Peyer's patch (tissue), 4 donors: ENCODE measurements around the gene PRG3. TPM values are rescaled to one million over a fixed set of nuclear protein-coding genes. Genes with fewer than 3 reads are reported as not detected.

Experiments used
- DNase-seq, 3 donors: peaks; one replicate each; pipeline ENCODE4 v3.0.0-alpha.2; 2017 to 2019
- H3K27ac ChIP-seq, 4 donors: fragments of 200-600 bp; sonication (generic); one replicate each; pipeline ENCODE4 v1.5.1; 2016 to 2019
- H3K27me3 ChIP-seq, 2 donors: fragments of 200-600 bp; sonication (generic); one replicate each; pipeline ENCODE4 v1.5.1; 2019
- H3K36me3 ChIP-seq, 3 donors: fragments of 200-600 bp; sonication (generic); one replicate each; pipeline ENCODE4 v1.5.1; 2016 to 2019
- H3K4me1 ChIP-seq, 4 donors: fragments of 200-600 bp; sonication (generic); one replicate each; pipeline ENCODE4 v1.5.1; 2016 to 2019
- H3K4me3 ChIP-seq, 4 donors: fragments of 200-600 bp; sonication (generic); 1 replicate in 3 of 4; 2 replicates in 1 of 4; pipeline ENCODE4 v1.5.1; 2016 to 2019; ENCODE audit warnings: mild to moderate bottlenecking in 1 of 4
- H3K9me3 ChIP-seq, 4 donors: fragments of 200-600 bp; sonication (generic); one replicate each; pipeline ENCODE4 v1.5.1; 2016 to 2019; ENCODE audit warnings: mild to moderate bottlenecking in 1 of 4
- POLR2A ChIP-seq, 2 donors: fragments of 450-650 bp; IDR thresholded peaks; one replicate each; pipeline ENCODE4 v1.5.1; 2017; ENCODE audit warnings: antibody characterized with exemption in 2 of 2, mild to moderate bottlenecking in 2 of 2, moderate library complexity in 2 of 2
- total RNA-seq, 4 donors: library from RNA; depleted of rRNA; stranded (reverse); fragments of >200 nt; gene quantifications; one replicate each; pipeline ENCODE4 v1.1.0, GENCODE V29; 2016
- TF ChIP-seq, protein P1 (sequence below), 6 experiments: fragments of 450-650 bp in 4 of 6; fragments of 200-600 bp in 2 of 6; sonication (generic) in 1 of 6; IDR thresholded peaks; one replicate each; pipeline ENCODE4 v1.5.1; 2017 to 2019; ENCODE audit warnings: antibody characterized with exemption in 6 of 6, mild to moderate bottlenecking in 3 of 6, moderate library complexity in 1 of 6

PRG3 gene
- total RNA-seq, 4 donors from 2014 or later: not detected

- Histone ChIP-seq H3K4me3 (no peak overlapping the region), H3K36me3 (no peaks in the 10 kb centered on the region), H3K4me1 (peaks cover 0 to 5% (median 0%) of the 10 kb centered on the region in 4 donors), H3K9me3 (no peaks in the 10 kb centered on the region), H3K27ac (no peak overlapping the region), H3K27me3 (no peaks in the 10 kb centered on the region)
- DNase-seq: no peak
- TF ChIP-seq, protein P1, sequence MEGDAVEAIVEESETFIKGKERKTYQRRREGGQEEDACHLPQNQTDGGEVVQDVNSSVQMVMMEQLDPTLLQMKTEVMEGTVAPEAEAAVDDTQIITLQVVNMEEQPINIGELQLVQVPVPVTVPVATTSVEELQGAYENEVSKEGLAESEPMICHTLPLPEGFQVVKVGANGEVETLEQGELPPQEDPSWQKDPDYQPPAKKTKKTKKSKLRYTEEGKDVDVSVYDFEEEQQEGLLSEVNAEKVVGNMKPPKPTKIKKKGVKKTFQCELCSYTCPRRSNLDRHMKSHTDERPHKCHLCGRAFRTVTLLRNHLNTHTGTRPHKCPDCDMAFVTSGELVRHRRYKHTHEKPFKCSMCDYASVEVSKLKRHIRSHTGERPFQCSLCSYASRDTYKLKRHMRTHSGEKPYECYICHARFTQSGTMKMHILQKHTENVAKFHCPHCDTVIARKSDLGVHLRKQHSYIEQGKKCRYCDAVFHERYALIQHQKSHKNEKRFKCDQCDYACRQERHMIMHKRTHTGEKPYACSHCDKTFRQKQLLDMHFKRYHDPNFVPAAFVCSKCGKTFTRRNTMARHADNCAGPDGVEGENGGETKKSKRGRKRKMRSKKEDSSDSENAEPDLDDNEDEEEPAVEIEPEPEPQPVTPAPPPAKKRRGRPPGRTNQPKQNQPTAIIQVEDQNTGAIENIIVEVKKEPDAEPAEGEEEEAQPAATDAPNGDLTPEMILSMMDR (IDR thresholded peaks at IDR 0.05): no peak
- no peak for TF ChIP-seq POLR2A (IDR thresholded peaks at IDR 0.05)
Measured at GRCh38 chr11:57359896-57360690, 20.9 kb downstream of the PRG3 start.

DNA sequence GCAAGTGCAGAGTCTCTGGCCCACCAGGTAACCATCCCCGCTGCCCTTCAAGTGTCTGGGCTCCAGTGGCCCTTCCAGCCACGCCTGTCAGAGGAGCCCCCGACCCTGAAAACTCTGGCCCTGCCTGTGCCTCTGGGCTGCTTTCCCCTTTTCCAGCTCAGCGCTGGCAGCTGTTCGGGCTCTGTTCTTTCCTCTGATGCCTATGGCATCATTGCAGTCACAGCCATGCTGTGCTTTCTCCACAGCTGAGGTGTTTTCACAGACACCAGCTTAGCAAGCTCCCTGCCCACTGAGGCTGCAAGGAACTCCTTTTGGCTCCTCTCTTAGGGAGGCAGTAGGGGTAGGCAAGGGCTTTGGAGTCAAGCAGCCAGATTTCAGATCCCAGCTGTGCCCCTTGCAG is 21.6 kb downstream of the PRG3 start:
- Histone ChIP-seq H3K4me1 (peaks cover 0 to 5% (median 0%) of the 10 kb centered on the region in 4 donors), H3K36me3 (no peaks in the 10 kb centered on the region), H3K27me3 (no peaks in the 10 kb centered on the region), H3K27ac (no peak overlapping the region), H3K4me3 (no peak overlapping the region), H3K9me3 (no peaks in the 10 kb centered on the region)
- no peak for TF ChIP-seq POLR2A (IDR thresholded peaks at IDR 0.05)
- TF ChIP-seq, protein P1 (IDR thresholded peaks at IDR 0.05): no peak
- peak in 1 of 3 donors; percentile 25 for DNase-seq

DNA sequence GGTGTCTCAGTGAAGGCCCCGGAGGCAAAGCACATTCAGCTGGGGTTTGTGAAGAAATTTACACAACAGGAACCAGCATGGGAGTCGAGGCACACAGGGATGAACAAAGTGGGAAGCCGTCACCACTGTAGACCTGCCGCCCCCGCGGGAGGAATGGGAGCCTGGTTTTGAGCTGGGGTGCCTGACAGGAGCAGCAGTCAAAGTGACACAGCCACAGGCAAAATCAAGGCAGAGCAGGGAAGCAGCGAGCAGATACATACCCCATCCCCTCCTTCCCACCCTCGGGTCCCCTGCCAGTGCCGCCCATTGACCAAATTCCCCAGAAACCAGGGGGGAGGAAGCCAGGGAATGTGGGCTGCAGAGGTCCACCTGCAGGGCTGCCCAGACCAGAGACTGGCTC is 22.0 kb downstream of the PRG3 start:
- no peaks in the 10 kb centered on the region for H3K36me3 ChIP-seq
- H3K27ac ChIP-seq: no peak overlapping the region
- TF ChIP-seq POLR2A (IDR thresholded peaks at IDR 0.05): no peak
- TF ChIP-seq, protein P1 (IDR thresholded peaks at IDR 0.05): no peak
- H3K27me3 ChIP-seq: no peaks in the 10 kb centered on the region
- peak in 1 of 3 donors; percentile 31 for DNase-seq
- H3K4me1 ChIP-seq: peaks cover 0 to 5% (median 0%) of the 10 kb centered on the region in 4 donors
- H3K9me3 ChIP-seq: no peaks in the 10 kb centered on the region
- H3K4me3 ChIP-seq: no peak overlapping the region

- no peaks in the 10 kb centered on the region for H3K9me3 ChIP-seq
- no peak for DNase-seq
- peaks cover 0 to 5% (median 0%) of the 10 kb centered on the region in 4 donors for H3K4me1 ChIP-seq
- no peaks in the 10 kb centered on the region for H3K27me3 ChIP-seq
- no peaks in the 10 kb centered on the region for H3K36me3 ChIP-seq
- no peak overlapping the region for H3K27ac ChIP-seq
- H3K4me3 ChIP-seq: no peak overlapping the region
- TF ChIP-seq POLR2A (IDR thresholded peaks at IDR 0.05): no peak
- TF ChIP-seq, protein P1 (IDR thresholded peaks at IDR 0.05): no peak
Measured at GRCh38 chr11:57358543-57358961, 22.4 kb downstream of the PRG3 start.

GRCh38 chr11:57357856-57358255 is 23.1 kb downstream of the PRG3 start:
- H3K27ac ChIP-seq: peak overlapping the region in 1 of 4 donors; percentile 35
- TF ChIP-seq POLR2A (IDR thresholded peaks at IDR 0.05): no peak
- TF ChIP-seq, protein P1 (IDR thresholded peaks at IDR 0.05): no peak
- no peaks in the 10 kb centered on the region for H3K9me3 ChIP-seq
- H3K4me3 ChIP-seq: no peak overlapping the region
- no peaks in the 10 kb centered on the region for H3K27me3 ChIP-seq
- no peak for DNase-seq
- peaks cover 0 to 5% (median 0%) of the 10 kb centered on the region in 4 donors for H3K4me1 ChIP-seq
- H3K36me3 ChIP-seq: no peaks in the 10 kb centered on the region
